Osteoblast (primary cell): ENCODE results near the gene ELMOD3. TPM values are rescaled to one million over a fixed set of nuclear protein-coding genes. Genes with fewer than 3 reads are reported as not detected.

Experiments
- DNase-seq: peaks from one replicate; pipeline ENCODE4 v3.0.0; 2011; ENCODE audit warnings: low spot score, mixed read lengths; ENCODE audit not compliant: insufficient read length; ENCODE audit errors: missing footprints
- H2AFZ ChIP-seq: 2 replicates; pipeline ENCODE4 v1.6.0; 2011; ENCODE audit warnings: mild to moderate bottlenecking, low read length
- H3K27ac ChIP-seq: 2 replicates; pipeline ENCODE4 v1.5.1; 2011; ENCODE audit warnings: mild to moderate bottlenecking, low read depth, low read length, moderate library complexity
- H3K27me3 ChIP-seq: 2 replicates; pipeline ENCODE4 v1.6.0; 2012; ENCODE audit warnings: mild to moderate bottlenecking, control low read depth, inconsistent platforms, low read length, moderate library complexity; ENCODE audit not compliant: insufficient read depth
- H3K36me3 ChIP-seq: 2 replicates; pipeline ENCODE4 v1.5.1; 2011; ENCODE audit warnings: mild to moderate bottlenecking, low read length, control low read depth, moderate library complexity; ENCODE audit not compliant: insufficient read depth
- H3K4me1 ChIP-seq: 2 replicates; pipeline ENCODE4 v1.5.1; 2011; ENCODE audit warnings: mild to moderate bottlenecking, low read length, control low read depth, moderate library complexity; ENCODE audit not compliant: insufficient read depth
- H3K4me2 ChIP-seq: 2 replicates; pipeline ENCODE4 v1.6.0; 2011; ENCODE audit warnings: mild to moderate bottlenecking, low read length; ENCODE audit not compliant: insufficient read depth
- H3K4me3 ChIP-seq: fragments of 200-600 bp; sonication (generic); 3 replicates; pipeline ENCODE4 v1.5.1; 2012; ENCODE audit warnings: mild to moderate bottlenecking, low read length, inconsistent platforms; ENCODE audit not compliant: insufficient read depth
- H3K79me2 ChIP-seq: 2 replicates; pipeline ENCODE4 v1.6.0; 2012; ENCODE audit warnings: mild to moderate bottlenecking, low read length, control low read depth, inconsistent platforms; ENCODE audit not compliant: insufficient read depth
- H3K9me3 ChIP-seq: 2 replicates; pipeline ENCODE4 v1.5.1; 2011; ENCODE audit warnings: low read depth, low read length, control low read depth
- H4K20me1 ChIP-seq: 2 replicates; pipeline ENCODE4 v1.6.0; 2012; ENCODE audit warnings: mild to moderate bottlenecking, low read length, control low read depth; ENCODE audit not compliant: insufficient read depth
- small RNA-seq: library from RNA; depleted of rRNA; stranded (forward); fragments of <200 nt; gene quantifications from one replicate; pipeline ENCODE3, GENCODE V24; 2012
- total RNA-seq: library from RNA; depleted of rRNA; stranded (reverse); fragments of >200 nt; gene quantifications from 2 replicates; pipeline ENCODE4 v1.2.3, GENCODE V29; 2012
- TF ChIP-seq, protein P1 (sequence below): IDR thresholded peaks from 2 replicates; pipeline ENCODE4 v1.5.1; 2011; ENCODE audit warnings: mild to moderate bottlenecking, low read depth, low read length, moderate library complexity; ENCODE audit errors: extremely low read depth

Gene ELMOD3
- total RNA-seq, 1 donor: 22.1 TPM

GRCh38 chr2:85440729-85441128, 86.2 kb downstream of the ELMOD3 start:
- no peak overlapping the region for H3K4me2 ChIP-seq
- no peaks in the 10 kb centered on the region for H3K79me2 ChIP-seq
- no peaks in the 10 kb centered on the region for H3K36me3 ChIP-seq
- no peak for DNase-seq
- no peaks in the 10 kb centered on the region for H3K27me3 ChIP-seq
- no peak overlapping the region for H3K27ac ChIP-seq
- H4K20me1 ChIP-seq: no peaks in the 10 kb centered on the region
- no peak overlapping the region for H2AFZ ChIP-seq
- TF ChIP-seq, protein P1, sequence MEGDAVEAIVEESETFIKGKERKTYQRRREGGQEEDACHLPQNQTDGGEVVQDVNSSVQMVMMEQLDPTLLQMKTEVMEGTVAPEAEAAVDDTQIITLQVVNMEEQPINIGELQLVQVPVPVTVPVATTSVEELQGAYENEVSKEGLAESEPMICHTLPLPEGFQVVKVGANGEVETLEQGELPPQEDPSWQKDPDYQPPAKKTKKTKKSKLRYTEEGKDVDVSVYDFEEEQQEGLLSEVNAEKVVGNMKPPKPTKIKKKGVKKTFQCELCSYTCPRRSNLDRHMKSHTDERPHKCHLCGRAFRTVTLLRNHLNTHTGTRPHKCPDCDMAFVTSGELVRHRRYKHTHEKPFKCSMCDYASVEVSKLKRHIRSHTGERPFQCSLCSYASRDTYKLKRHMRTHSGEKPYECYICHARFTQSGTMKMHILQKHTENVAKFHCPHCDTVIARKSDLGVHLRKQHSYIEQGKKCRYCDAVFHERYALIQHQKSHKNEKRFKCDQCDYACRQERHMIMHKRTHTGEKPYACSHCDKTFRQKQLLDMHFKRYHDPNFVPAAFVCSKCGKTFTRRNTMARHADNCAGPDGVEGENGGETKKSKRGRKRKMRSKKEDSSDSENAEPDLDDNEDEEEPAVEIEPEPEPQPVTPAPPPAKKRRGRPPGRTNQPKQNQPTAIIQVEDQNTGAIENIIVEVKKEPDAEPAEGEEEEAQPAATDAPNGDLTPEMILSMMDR: no peak
- no peaks in the 10 kb centered on the region for H3K9me3 ChIP-seq
- H3K4me1 ChIP-seq: peaks cover 23% of the 10 kb centered on the region
- H3K4me3 ChIP-seq: no peak overlapping the region

Small RNA genes lying within 50 kb of the gene (small RNA-seq; reads per million reads assigned to genes)
- gene AC062037.1: not detected
- not detected for gene AC062037.2
- gene RF00019: not detected
- not detected for gene RN7SL113P

Other genes with a start within 250 kb of the ELMOD3 start
- 2.5 and 2.7 TPM in 2 replicates for gene TCF7L1, start 221.4 kb upstream of the ELMOD3 start, total RNA-seq
- gene TGOLN2, start 26.8 kb upstream of the ELMOD3 start, total RNA-seq: 124 and 129 TPM in 2 replicates
- gene RETSAT, start 241 bp upstream of the ELMOD3 start, total RNA-seq: 41.6 and 62.5 TPM in 2 replicates
- gene CAPG, start 55.6 kb downstream of the ELMOD3 start, total RNA-seq: 97.2 and 140 TPM in 2 replicates
- under 0.01 TPM in 1 of 2 replicates, not detected in the other for gene SH2D6, start 63.9 kb downstream of the ELMOD3 start, total RNA-seq
- gene MAT2A, start 184.4 kb downstream of the ELMOD3 start, total RNA-seq: 124 and 142 TPM in 2 replicates
- 40.9 and 52.5 TPM in 2 replicates for gene GGCX, start 206.7 kb downstream of the ELMOD3 start, total RNA-seq
- gene VAMP8, start 222.8 kb downstream of the ELMOD3 start, total RNA-seq: 2.1 and 2.5 TPM in 2 replicates
- gene VAMP5, start 229.7 kb downstream of the ELMOD3 start, total RNA-seq: 21.8 and 27.1 TPM in 2 replicates
- gene RNF181, start 241.0 kb downstream of the ELMOD3 start, total RNA-seq: 124 and 146 TPM in 2 replicates
- gene TMEM150A, start 247.9 kb downstream of the ELMOD3 start, total RNA-seq: 17.7 and 20.6 TPM in 2 replicates